Neural progenitor cell (in vitro differentiated cells): ENCODE data around the gene SMYD3. TPM values are rescaled to one million over a fixed set of nuclear protein-coding genes. Genes with fewer than 3 reads are reported as not detected.

Source experiments
- DNase-seq: peaks from one replicate; pipeline ENCODE4 v3.0.0-alpha.2; 2016; ENCODE audit warnings: low spot score
- H2AFZ ChIP-seq: fragments of 200-600 bp; sonication (generic); replicated peaks from 2 replicates; pipeline ENCODE4 v1.6.1; 2016; ENCODE audit warnings: antibody characterized with exemption
- H3F3A ChIP-seq: fragments of 200-600 bp; sonication (generic); 2 replicates; pipeline ENCODE4 v1.6.1; 2016; ENCODE audit warnings: antibody characterized with exemption, low read depth
- H3K27ac ChIP-seq: fragments of 200-600 bp; sonication (generic); 2 replicates; pipeline ENCODE4 v1.5.1; 2016; ENCODE audit warnings: mild to moderate bottlenecking
- H3K27me3 ChIP-seq: fragments of 200-600 bp; sonication (generic); 2 replicates; pipeline ENCODE4 v1.6.1; 2016; ENCODE audit warnings: mild to moderate bottlenecking, moderate library complexity
- H3K36me3 ChIP-seq: fragments of 200-600 bp; sonication (generic); 2 replicates; pipeline ENCODE4 v1.5.1; 2016
- H3K4me1 ChIP-seq: fragments of 200-600 bp; sonication (generic); 2 replicates; pipeline ENCODE4 v1.6.1; 2016; ENCODE audit warnings: mixed run types
- H3K4me2 ChIP-seq: fragments of 200-600 bp; sonication (generic); 2 replicates; pipeline ENCODE4 v1.6.1; 2016
- H3K4me3 ChIP-seq: fragments of 200-600 bp; sonication (generic); 2 replicates; pipeline ENCODE4 v1.5.1; 2016
- H3K79me2 ChIP-seq: fragments of 200-600 bp; sonication (generic); 2 replicates; pipeline ENCODE4 v1.6.1; 2016; ENCODE audit warnings: low read depth
- H3K9ac ChIP-seq: fragments of 200-600 bp; sonication (generic); 2 replicates; pipeline ENCODE4 v1.6.1; 2016
- H3K9me3 ChIP-seq: fragments of 200-600 bp; sonication (generic); 2 replicates; pipeline ENCODE4 v1.5.1; 2016; ENCODE audit warnings: low read depth
- H4K20me1 ChIP-seq: fragments of 200-600 bp; sonication (generic); 2 replicates; pipeline ENCODE4 v1.6.1; 2016; ENCODE audit warnings: low read depth
- H3K27ac Mint-ChIP-seq: 3 replicates; pipeline ENCODE4 v1.8.0; 2021; ENCODE audit warnings: mixed read lengths
- H3K27me3 Mint-ChIP-seq: 2 replicates; pipeline ENCODE4 v1.8.0; 2022; ENCODE audit warnings: low read depth, mild to moderate bottlenecking, inconsistent platforms, moderate library complexity, mixed read lengths; ENCODE audit not compliant: insufficient read depth
- H3K36me3 Mint-ChIP-seq: 3 replicates; pipeline ENCODE4 v1.8.0; 2021; ENCODE audit warnings: mixed read lengths
- H3K4me1 Mint-ChIP-seq: 3 replicates; pipeline ENCODE4 v1.8.0; 2021; ENCODE audit warnings: mixed read lengths
- H3K4me3 Mint-ChIP-seq: 3 replicates; pipeline ENCODE4 v1.8.0; 2021; ENCODE audit warnings: mild to moderate bottlenecking, moderate library complexity, mixed read lengths
- H3K9me3 Mint-ChIP-seq: 3 replicates; pipeline ENCODE4 v1.8.0; 2020; ENCODE audit warnings: mixed read lengths
- EZH2 ChIP-seq: fragments of 200-600 bp; sonication (generic); IDR thresholded peaks from 2 replicates; pipeline ENCODE4 v1.6.1; 2017; ENCODE audit warnings: antibody characterized with exemption, mild to moderate bottlenecking, moderate library complexity
- EZH2phosphoT487 ChIP-seq: fragments of 200-600 bp; sonication (generic); IDR thresholded peaks from 2 replicates; pipeline ENCODE4 v1.6.1; 2017; ENCODE audit warnings: antibody characterized with exemption
- total RNA-seq: library from RNA; depleted of rRNA; stranded (reverse); fragments of >200 nt; gene quantifications from 2 replicates; pipeline ENCODE4 v1.2.3, GENCODE V29; 2015; ENCODE audit warnings: low replicate concordance
- TF ChIP-seq, protein P1 (sequence below): fragments of 200-600 bp; sonication (generic); IDR thresholded peaks from 2 replicates; pipeline ENCODE4 v1.5.1; 2017; ENCODE audit warnings: antibody characterized with exemption, mild to moderate bottlenecking

The SMYD3 gene
- total RNA-seq, 1 donor from 2014 or later, result 43.2 TPM

DNA sequence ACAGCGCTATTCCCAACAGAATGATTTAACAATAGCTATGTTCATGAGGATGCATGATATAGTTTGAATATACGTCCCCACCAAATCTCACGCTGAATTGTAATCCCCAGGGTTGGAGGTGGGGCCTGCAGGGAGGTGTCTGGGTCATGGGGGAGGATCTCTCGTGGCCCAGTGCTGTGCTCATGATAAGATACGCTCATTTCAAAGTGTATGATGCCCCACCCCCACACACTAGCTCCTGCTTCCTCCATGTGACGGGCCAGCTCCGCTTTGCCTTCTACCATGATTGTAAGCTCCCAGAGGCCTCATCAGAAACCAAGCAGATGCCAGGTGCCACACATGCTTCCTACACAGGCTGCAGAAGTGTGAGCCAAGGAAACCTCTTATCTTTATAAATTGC lies 93.6 kb downstream of the SMYD3 start:
- no peak overlapping the region for H2AFZ ChIP-seq
- H3K4me3 Mint-ChIP-seq, result no peak overlapping the region
- peaks cover 2% of the 10 kb centered on the region for H3K36me3 Mint-ChIP-seq
- no peak overlapping the region for H3K27ac Mint-ChIP-seq
- no peak overlapping the region for H3K4me3 ChIP-seq
- H3K4me1 Mint-ChIP-seq, result no peaks in the 10 kb centered on the region
- no peaks in the 10 kb centered on the region for H3K27me3 ChIP-seq
- no peaks in the 10 kb centered on the region for H4K20me1 ChIP-seq
- DNase-seq, result no peak
- no peaks in the 10 kb centered on the region for H3K9me3 ChIP-seq
- no peak overlapping the region for H3K9ac ChIP-seq
- H3K9me3 Mint-ChIP-seq, result peaks cover 6% of the 10 kb centered on the region
- no peaks in the 10 kb centered on the region for H3K79me2 ChIP-seq
- no peaks in the 10 kb centered on the region for H3K36me3 ChIP-seq
- H3K27me3 Mint-ChIP-seq, result no peaks in the 10 kb centered on the region
- no peaks in the 10 kb centered on the region for H3K4me1 ChIP-seq
- H3K27ac ChIP-seq, result no peak overlapping the region
- no peak overlapping the region for H3K4me2 ChIP-seq
- no peaks in the 10 kb centered on the region for H3F3A ChIP-seq
- TF ChIP-seq EZH2 (no peak), EZH2phosphoT487 (no peak)
- TF ChIP-seq, protein P1, sequence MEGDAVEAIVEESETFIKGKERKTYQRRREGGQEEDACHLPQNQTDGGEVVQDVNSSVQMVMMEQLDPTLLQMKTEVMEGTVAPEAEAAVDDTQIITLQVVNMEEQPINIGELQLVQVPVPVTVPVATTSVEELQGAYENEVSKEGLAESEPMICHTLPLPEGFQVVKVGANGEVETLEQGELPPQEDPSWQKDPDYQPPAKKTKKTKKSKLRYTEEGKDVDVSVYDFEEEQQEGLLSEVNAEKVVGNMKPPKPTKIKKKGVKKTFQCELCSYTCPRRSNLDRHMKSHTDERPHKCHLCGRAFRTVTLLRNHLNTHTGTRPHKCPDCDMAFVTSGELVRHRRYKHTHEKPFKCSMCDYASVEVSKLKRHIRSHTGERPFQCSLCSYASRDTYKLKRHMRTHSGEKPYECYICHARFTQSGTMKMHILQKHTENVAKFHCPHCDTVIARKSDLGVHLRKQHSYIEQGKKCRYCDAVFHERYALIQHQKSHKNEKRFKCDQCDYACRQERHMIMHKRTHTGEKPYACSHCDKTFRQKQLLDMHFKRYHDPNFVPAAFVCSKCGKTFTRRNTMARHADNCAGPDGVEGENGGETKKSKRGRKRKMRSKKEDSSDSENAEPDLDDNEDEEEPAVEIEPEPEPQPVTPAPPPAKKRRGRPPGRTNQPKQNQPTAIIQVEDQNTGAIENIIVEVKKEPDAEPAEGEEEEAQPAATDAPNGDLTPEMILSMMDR, result no peak

DNA sequence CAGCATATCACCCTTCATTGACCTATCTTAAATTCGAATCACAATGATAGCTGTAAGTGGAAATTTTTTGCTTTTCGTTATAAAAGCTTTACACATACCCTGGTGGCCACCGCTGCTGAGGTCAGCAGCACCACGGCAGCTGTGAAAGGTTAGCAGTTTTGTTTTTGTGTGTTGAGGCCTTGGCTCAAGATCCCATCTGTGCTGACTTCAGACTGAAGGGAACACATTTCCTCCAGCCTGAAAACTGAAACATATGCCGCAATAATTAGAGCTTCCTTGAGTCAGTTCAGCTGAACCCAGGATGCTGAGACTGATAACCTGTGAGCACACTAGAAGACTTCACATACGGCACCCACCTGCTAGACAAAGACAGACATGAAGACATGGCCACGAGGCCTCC lies 103.0 kb downstream of the SMYD3 start:
- Histone ChIP-seq H3K27me3 (no peaks in the 10 kb centered on the region), H3K36me3 (no peaks in the 10 kb centered on the region), H3K4me1 (no peaks in the 10 kb centered on the region), H3F3A (no peaks in the 10 kb centered on the region), H3K9ac (no peak overlapping the region), H3K27ac (no peak overlapping the region), H2AFZ (no peak overlapping the region), H3K4me3 (no peak overlapping the region), H3K9me3 (no peaks in the 10 kb centered on the region), H3K79me2 (no peaks in the 10 kb centered on the region), H4K20me1 (no peaks in the 10 kb centered on the region), H3K4me2 (no peak overlapping the region)
- Mint-ChIP-seq H3K4me1 (no peaks in the 10 kb centered on the region), H3K27ac (no peak overlapping the region), H3K4me3 (no peak overlapping the region), H3K36me3 (no peaks in the 10 kb centered on the region), H3K9me3 (no peaks in the 10 kb centered on the region), H3K27me3 (no peaks in the 10 kb centered on the region)
- no peak for TF ChIP-seq EZH2
- TF ChIP-seq EZH2phosphoT487, result no peak
- TF ChIP-seq, protein P1, result no peak
- DNase-seq, result no peak

DNA sequence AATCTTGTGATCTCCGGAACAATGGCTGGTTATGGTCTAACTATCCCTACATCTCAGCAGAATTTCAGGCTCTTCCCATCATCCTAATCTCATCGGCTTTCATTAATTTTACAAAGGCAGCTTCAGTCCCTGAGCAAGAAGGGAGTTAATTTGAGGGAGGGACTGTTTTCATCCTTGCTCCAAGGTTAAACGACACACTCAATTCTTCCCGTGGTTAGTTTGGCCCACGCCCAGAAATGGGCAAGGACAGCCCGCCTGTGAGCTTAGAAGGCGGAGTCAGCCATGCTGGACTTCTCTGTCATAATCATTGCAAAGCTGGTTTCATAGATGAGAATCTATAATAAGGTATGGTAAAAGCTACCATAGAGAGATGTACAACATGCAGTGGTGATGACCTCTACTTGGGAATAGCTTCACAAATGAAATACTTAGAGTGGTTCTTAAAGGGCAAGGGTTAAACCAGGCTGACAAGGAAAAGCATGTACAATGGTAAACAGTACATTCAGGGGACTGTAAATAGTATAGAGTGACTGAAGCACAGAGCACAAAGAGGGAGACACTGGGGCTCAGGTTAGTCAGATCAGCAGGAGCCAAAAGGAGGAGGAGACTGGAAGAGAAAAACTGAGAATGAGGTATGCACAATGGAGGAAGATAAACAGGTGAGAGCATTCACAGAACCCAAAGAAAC lies 108.8 kb downstream of the SMYD3 start:
- Mint-ChIP-seq H3K27me3 (no peaks in the 10 kb centered on the region), H3K9me3 (no peaks in the 10 kb centered on the region), H3K4me1 (no peaks in the 10 kb centered on the region), H3K36me3 (no peaks in the 10 kb centered on the region), H3K27ac (no peak overlapping the region), H3K4me3 (no peak overlapping the region)
- no peaks in the 10 kb centered on the region for H3K9me3 ChIP-seq
- no peaks in the 10 kb centered on the region for H3K79me2 ChIP-seq
- TF ChIP-seq, protein P1, result no peak
- peaks cover 8% of the 10 kb centered on the region for H3K4me1 ChIP-seq
- no peak for DNase-seq
- H4K20me1 ChIP-seq, result no peaks in the 10 kb centered on the region
- H3K4me3 ChIP-seq, result no peak overlapping the region
- no peaks in the 10 kb centered on the region for H3K36me3 ChIP-seq
- H3K27me3 ChIP-seq, result no peaks in the 10 kb centered on the region
- H3K27ac ChIP-seq, result no peak overlapping the region
- no peak overlapping the region for H2AFZ ChIP-seq
- H3K4me2 ChIP-seq, result no peak overlapping the region
- no peaks in the 10 kb centered on the region for H3F3A ChIP-seq
- no peak overlapping the region for H3K9ac ChIP-seq
